HG03280 (cell line): ENCODE measurements around the gene SLC18A2.
"Not testable (repeated sequence)": the region's sequence is repeated elsewhere in the genome, so short reads cannot be mapped to it uniquely, and the experiment has no call there.

Source experiments
- ATAC-seq: cut with Tn5 transposase; IDR thresholded peaks from one replicate; pipeline ENCODE4 v1.9.1; 2021; ENCODE audit warnings: mild to moderate bottlenecking, moderate library complexity; ENCODE audit not compliant: unreplicated experiment

SLC18A2 gene

GRCh38 chr10:117262291-117262902, 21.5 kb downstream of the SLC18A2 start:
- no peak for ATAC-seq

GRCh38 chr10:117262903-117263293, 22.0 kb downstream of the SLC18A2 start:
- no peak for ATAC-seq

GRCh38 chr10:117264782-117265181, 23.9 kb downstream of the SLC18A2 start:
- ATAC-seq = no peak

- ATAC-seq = no peak
These were observed 25.5 kb downstream of the SLC18A2 start for GRCh38 chr10:117266400-117266799.

- ATAC-seq = no peak
These were observed 25.9 kb downstream of the SLC18A2 start for GRCh38 chr10:117266812-117267211.

- no peak for ATAC-seq
These were observed 27.3 kb downstream of the SLC18A2 start for GRCh38 chr10:117268258-117268657.

- no peak for ATAC-seq
These were observed 28.0 kb downstream of the SLC18A2 start for GRCh38 chr10:117268907-117269306.

GRCh38 chr10:117271427-117271826, 30.5 kb downstream of the SLC18A2 start:
- ATAC-seq = no peak

- ATAC-seq = no peak
These were observed 31.5 kb downstream of the SLC18A2 start for GRCh38 chr10:117272195-117273076.

GRCh38 chr10:117273980-117274379, 33.1 kb downstream of the SLC18A2 start:
- no peak for ATAC-seq

GRCh38 chr10:117274509-117274908, 33.6 kb downstream of the SLC18A2 start:
- ATAC-seq = no peak

- ATAC-seq = no peak
These were observed 34.2 kb downstream of the SLC18A2 start for GRCh38 chr10:117275121-117275520.

GRCh38 chr10:117277675-117278074, 36.8 kb downstream of the SLC18A2 start:
- ATAC-seq = no peak

GRCh38 chr10:117284716-117285494, 44.0 kb downstream of the SLC18A2 start:
- ATAC-seq = no peak

GRCh38 chr10:117290872-117291271, 50.0 kb downstream of the SLC18A2 start:
- ATAC-seq = not testable (repeated sequence)

- ATAC-seq = no peak
These were observed 53.2 kb downstream of the SLC18A2 start for GRCh38 chr10:117294039-117294645.

- no peak for ATAC-seq
These were observed 53.8 kb downstream of the SLC18A2 start for GRCh38 chr10:117294735-117295134.

- no peak for ATAC-seq
These were observed 57.3 kb downstream of the SLC18A2 start for GRCh38 chr10:117298219-117298618.

GRCh38 chr10:117299435-117299834, 58.5 kb downstream of the SLC18A2 start:
- ATAC-seq = no peak

- ATAC-seq = no peak
These were observed 59.8 kb downstream of the SLC18A2 start for GRCh38 chr10:117300671-117301070.

GRCh38 chr10:117303451-117303850, 62.5 kb downstream of the SLC18A2 start:
- ATAC-seq = not testable (repeated sequence)
